CD4-positive, alpha-beta T cell treated with Interleukin-4 for 4 hours (primary cell): ENCODE data around the gene CAMK1G.

ENCODE experiments used
- DNase-seq: peaks from one replicate; pipeline ENCODE4 v3.0.0-alpha.2; 2020

Gene CAMK1G

GRCh38 chr1:209643285-209644020 is 59.9 kb downstream of the CAMK1G start:
- DNase-seq = no peak

- DNase-seq = no peak
Measured at GRCh38 chr1:209645574-209646452, 62.3 kb downstream of the CAMK1G start.

GRCh38 chr1:209646558-209646957 is 63.0 kb downstream of the CAMK1G start:
- DNase-seq = no peak

GRCh38 chr1:209647156-209647555 is 63.6 kb downstream of the CAMK1G start:
- no peak for DNase-seq

GRCh38 chr1:209648346-209648745 is 64.8 kb downstream of the CAMK1G start:
- DNase-seq = no peak

- DNase-seq = no peak
Measured at GRCh38 chr1:209648931-209649776, 65.6 kb downstream of the CAMK1G start.

GRCh38 chr1:209650454-209650853 is 66.9 kb downstream of the CAMK1G start:
- DNase-seq = no peak

GRCh38 chr1:209651138-209651587 is 67.6 kb downstream of the CAMK1G start:
- peak; percentile 58 for DNase-seq

- DNase-seq = no peak
Measured at GRCh38 chr1:209652121-209652735, 68.7 kb downstream of the CAMK1G start, which contains the start of gene LAMB3. Gene LAMB3 (minus strand): TSS chr1:209652425. CDS start chr1:209650944, 1,481 bp downstream.

GRCh38 chr1:209652873-209653401 is 69.4 kb downstream of the CAMK1G start:
- peak; percentile 40 for DNase-seq

GRCh38 chr1:209653915-209654351 is 70.4 kb downstream of the CAMK1G start:
- DNase-seq = no peak

GRCh38 chr1:209655411-209656231 is 72.1 kb downstream of the CAMK1G start:
- no peak for DNase-seq

- DNase-seq = peak; percentile 14
Measured at GRCh38 chr1:209657140-209657879, 73.8 kb downstream of the CAMK1G start.

GRCh38 chr1:209657918-209658317 is 74.4 kb downstream of the CAMK1G start:
- DNase-seq = no peak

- peak; percentile 27 for DNase-seq
Measured at GRCh38 chr1:209659909-209660308, 76.4 kb downstream of the CAMK1G start.

- no peak for DNase-seq
Measured at GRCh38 chr1:209661071-209661470, 77.6 kb downstream of the CAMK1G start.

- no peak for DNase-seq
Measured at GRCh38 chr1:209662879-209663327, 79.4 kb downstream of the CAMK1G start.
